ENCODE measurements around the gene PDCD2L.
"Not testable (repeated sequence)": the region's sequence is repeated elsewhere in the genome, so short reads cannot be mapped to it uniquely, and the experiment has no call there.

The PDCD2L gene

DNA sequence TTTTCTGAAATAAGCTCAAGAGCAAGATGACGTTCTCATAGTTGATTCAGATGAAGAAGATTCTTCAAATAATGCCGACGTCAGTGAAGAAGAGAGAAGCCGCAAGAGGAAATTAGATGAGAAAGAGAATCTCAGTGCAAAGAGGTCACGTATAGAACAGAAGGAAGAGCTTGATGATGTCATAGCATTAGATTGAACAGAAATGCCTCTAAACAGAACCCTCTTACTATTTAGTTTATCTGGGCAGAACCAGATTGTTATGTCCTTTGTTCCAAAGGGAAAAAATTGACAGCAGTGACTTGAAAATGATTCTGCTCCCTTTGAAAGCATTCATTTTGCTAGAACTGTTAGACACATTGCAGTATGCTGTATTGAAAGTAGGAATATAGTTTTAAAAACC is 64.8 kb downstream of the PDCD2L start:
- DNase-seq (ENCODE audit: low spot score): not testable (repeated sequence)

DNA sequence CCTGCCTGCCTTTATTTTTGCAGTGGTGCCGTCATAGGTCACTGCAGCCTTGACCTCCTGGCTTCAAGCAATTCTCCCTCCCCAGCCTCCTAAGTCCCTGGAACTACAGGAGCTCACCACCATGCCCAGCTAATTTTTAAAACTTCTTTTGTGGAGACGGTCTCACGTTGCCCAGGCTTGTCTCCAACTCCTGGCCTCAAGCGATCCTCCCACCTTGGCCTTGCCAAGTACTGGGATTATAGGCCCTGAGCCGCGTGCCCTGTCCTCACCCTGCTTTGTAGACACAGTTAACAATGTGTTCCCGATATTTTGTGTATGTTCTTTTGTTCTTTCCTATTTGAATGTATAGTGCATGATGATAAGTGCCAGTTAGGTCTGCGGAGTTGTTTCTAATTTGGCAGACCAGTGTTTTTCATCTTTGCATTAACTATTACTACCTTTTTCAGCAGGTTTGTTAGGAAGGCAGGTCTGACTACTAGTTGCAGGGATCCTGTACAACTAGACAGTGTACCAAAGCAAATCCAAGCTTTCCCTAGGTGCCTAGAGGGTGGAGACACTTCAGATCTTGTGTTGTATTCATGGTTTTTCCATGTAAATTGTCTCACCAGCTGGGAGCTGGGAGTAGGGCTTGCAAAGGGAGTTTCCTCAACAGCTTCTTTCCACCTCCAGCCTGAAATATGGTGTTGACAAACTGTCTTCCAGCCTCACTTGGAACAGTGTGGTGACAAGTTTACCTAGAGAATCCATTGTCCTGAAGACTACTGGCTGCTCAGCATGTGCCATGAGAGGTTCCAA is 67.9 kb downstream of the PDCD2L start:
- no peak for DNase-seq (ENCODE audit: low spot score)

DNA sequence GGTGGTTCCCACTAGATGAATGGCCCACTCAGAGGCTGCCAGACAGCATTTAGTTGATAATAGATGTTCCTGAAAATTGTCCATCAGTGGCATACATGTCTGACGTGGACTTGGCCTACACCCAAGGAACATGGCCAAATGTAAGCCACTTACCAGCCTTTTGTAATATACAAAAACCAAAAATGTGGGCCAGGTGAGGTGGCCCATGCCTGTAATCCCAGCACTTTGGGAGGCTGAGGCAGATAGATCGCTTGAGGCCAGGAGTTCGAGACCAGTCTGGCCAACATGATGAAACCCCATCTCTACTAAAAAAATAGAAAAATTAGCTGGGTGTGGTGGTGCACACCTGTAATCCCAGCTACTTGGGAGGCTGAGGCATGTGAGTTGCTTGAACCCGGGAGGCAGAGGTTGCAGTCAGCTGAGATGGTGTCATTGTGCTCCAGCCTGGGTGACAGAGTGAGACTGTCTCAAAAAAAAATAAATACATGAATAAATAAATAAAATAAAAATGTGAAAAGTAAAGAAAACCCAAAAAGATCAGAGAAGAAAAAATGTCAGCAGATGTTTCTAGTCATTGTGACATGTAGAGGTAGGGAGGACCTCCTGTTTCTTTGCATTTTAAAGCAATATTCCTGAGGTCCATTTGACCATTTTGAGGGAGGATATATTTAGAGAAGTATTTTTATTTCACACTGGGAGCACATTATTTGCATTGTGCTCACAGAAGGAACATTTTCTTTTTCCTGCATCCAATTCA is 70.2 kb downstream of the PDCD2L start:
- DNase-seq (ENCODE audit: low spot score): no peak

DNA sequence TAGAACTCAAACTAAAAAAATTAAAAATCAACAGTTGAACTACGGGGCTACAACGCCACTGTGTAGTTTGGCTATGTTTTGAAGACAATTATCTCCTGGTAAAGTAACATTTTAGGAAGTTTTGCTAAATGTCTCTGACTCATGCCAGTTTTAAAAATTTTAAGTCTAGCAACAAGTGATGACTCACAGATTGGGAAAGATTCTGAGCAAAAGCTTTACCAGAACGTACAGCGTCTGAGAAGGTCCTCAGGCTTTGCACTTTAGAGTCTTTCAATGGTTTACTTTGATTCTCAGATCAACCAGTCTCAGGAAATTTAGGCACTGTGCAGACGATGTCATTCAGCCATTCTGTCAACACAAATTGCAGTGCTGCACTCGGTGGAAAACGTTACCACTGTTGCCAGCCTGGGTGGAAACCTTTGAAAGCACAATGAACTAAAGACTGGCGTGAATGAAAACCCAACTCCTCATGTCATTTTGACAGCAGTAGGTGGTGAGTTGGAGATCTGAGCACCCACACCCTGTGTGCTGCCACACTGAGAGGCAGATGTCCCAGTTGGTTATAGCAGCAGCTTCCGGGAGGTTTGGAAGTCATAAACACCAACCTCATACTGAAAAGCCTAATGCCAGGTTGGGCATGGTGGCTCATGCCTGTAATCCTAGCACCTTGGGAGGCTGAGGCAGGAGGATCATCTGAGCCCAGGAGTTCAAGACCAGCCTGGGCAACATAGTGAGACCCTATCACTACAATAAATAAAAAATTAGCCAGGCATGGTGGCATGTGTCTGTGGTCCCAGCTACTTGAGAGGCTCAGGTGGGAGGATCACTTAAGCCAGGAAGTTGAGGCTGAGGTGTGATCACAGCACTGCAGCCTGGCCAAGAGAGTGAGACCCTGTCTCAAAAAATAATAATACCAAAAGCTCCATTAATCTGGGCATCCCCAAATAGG is 71.1 kb downstream of the PDCD2L start:
- no peak for DNase-seq (ENCODE audit: low spot score)
